H1 (cell line): ENCODE data around the gene RAB7B. TPM values are rescaled to one million over a fixed set of nuclear protein-coding genes. Genes with fewer than 3 reads are reported as not detected.

Experiments used
- CTCF ChIA-PET: fragments of 300-600 bp; sonication (Branson Sonifier 250); formaldehyde crosslinking; loops from one replicate; lab custom pipeline; 2021; ENCODE audit not compliant: partially characterized antibody; lab: Charles Lee
- POLR2A ChIA-PET: fragments of 300-600 bp; sonication (Branson Sonifier 250); formaldehyde crosslinking; loops from one replicate; lab custom pipeline; 2021; ENCODE audit warnings: inconsistent platforms; ENCODE audit not compliant: partially characterized antibody; lab: Charles Lee
- DNase-seq, 2 experiments: peaks; one replicate each; pipeline versions ENCODE4 v3.0.0 to v3.0.0-alpha.2; 2010 to 2022; ENCODE audit warnings: low spot score in 2 of 2, low read depth in 1 of 2, mixed read lengths in 1 of 2
- FAIRE-seq: peaks from 2 replicates; lab custom pipeline; 2011; peaks lifted over from hg19 to GRCh38; lab: Jason Lieb, UNC
- H2AFZ ChIP-seq: 2 replicates; pipeline ENCODE4 v1.8.1; 2012; ENCODE audit warnings: low read length, inconsistent platforms
- H2AK5ac ChIP-seq: 2 replicates; pipeline ENCODE4 v1.6.1; 2013; ENCODE audit warnings: low read depth, low read length
- H2BK120ac ChIP-seq: replicated peaks from 2 replicates; pipeline ENCODE3; 2013; ENCODE audit warnings: low read depth, low read length, inconsistent platforms
- H2BK12ac ChIP-seq: 2 replicates; pipeline ENCODE4 v1.6.1; 2013; ENCODE audit warnings: low read depth, low read length
- H2BK15ac ChIP-seq: 2 replicates; pipeline ENCODE4 v1.6.1; 2013; ENCODE audit warnings: low read length
- H2BK20ac ChIP-seq: 2 replicates; pipeline ENCODE4 v1.6.1; 2013; ENCODE audit warnings: low read length
- H2BK5ac ChIP-seq: 2 replicates; pipeline ENCODE4 v1.6.1; 2013; ENCODE audit warnings: low read depth, low read length
- H3K14ac ChIP-seq: 2 replicates; pipeline ENCODE4 v1.6.1; 2013; ENCODE audit warnings: inconsistent platforms; ENCODE audit not compliant: insufficient read length
- H3K18ac ChIP-seq: 2 replicates; pipeline ENCODE4 v1.6.1; 2013; ENCODE audit warnings: low read length; ENCODE audit errors: extremely low read depth
- H3K23ac ChIP-seq: 2 replicates; pipeline ENCODE4 v1.6.1; 2013; ENCODE audit warnings: inconsistent platforms; ENCODE audit not compliant: insufficient read length
- H3K23me2 ChIP-seq: 2 replicates; pipeline ENCODE4 v1.6.1; 2013; ENCODE audit warnings: low read depth, low read length
- H3K27ac ChIP-seq: 2 replicates; pipeline ENCODE4 v1.6.1; 2011; ENCODE audit warnings: low read depth, low read length, inconsistent platforms
- H3K27me3 ChIP-seq, 4 experiments: replicated peaks in 1 of 4; 1 replicate in 1 of 4; 2 replicates in 3 of 4; pipeline versions ENCODE4 v1.6.1 to v1.8.1; 2011 to 2013; ENCODE audit warnings: low read length in 3 of 4, mild to moderate bottlenecking in 3 of 4, inconsistent platforms in 2 of 4, mixed read lengths in 2 of 4, moderate library complexity in 1 of 4; ENCODE audit not compliant: control insufficient read depth in 3 of 4, insufficient read depth in 3 of 4; ENCODE audit errors: extremely low read depth in 1 of 4
- H3K36me3 ChIP-seq, 4 experiments: 2 replicates each; pipeline versions ENCODE4 v1.6.1 to v1.8.1; 2011 to 2013; ENCODE audit warnings: mild to moderate bottlenecking in 4 of 4, low read length in 3 of 4, moderate library complexity in 2 of 4, control low read depth in 1 of 4, inconsistent platforms in 1 of 4; ENCODE audit not compliant: insufficient read depth in 4 of 4, control insufficient read depth in 2 of 4
- H3K4ac ChIP-seq: replicated peaks from 2 replicates; pipeline ENCODE3; 2013; ENCODE audit warnings: low read length, low read depth, mixed read lengths, inconsistent platforms; ENCODE audit not compliant: insufficient read length
- H3K4me1 ChIP-seq, 4 experiments: replicated peaks in 1 of 4; 1 replicate in 1 of 4; 2 replicates in 3 of 4; pipeline versions ENCODE4 v1.6.1 to v1.8.1; 2011 to 2013; ENCODE audit warnings: low read length in 3 of 4, inconsistent platforms in 2 of 4, mixed read lengths in 1 of 4; ENCODE audit not compliant: insufficient read depth in 4 of 4, control insufficient read depth in 3 of 4
- H3K4me2 ChIP-seq, 2 experiments: 2 replicates each; pipeline versions ENCODE4 v1.6.1 to v1.8.1; 2011 to 2013; ENCODE audit warnings: low read depth in 2 of 2, low read length in 2 of 2, control low read depth in 1 of 2, inconsistent platforms in 1 of 2, mild to moderate bottlenecking in 1 of 2; ENCODE audit not compliant: insufficient read depth in 1 of 2
- H3K4me3 ChIP-seq, 4 experiments: fragments of 200-600, 300-600 bp in 1 of 4; sonication (generic), shearing (Covaris generic), sonication (Bioruptor Twin) in 1 of 4; 2 replicates each; pipeline versions ENCODE4 v1.5.1 to v1.8.1; 2011 to 2016; ENCODE audit warnings: low read length in 4 of 4, low read depth in 3 of 4, control low read depth in 2 of 4, inconsistent platforms in 2 of 4, mild to moderate bottlenecking in 2 of 4, mixed read lengths in 1 of 4, moderate library complexity in 1 of 4; ENCODE audit not compliant: insufficient read depth in 2 of 4; ENCODE audit errors: extremely low read depth in 1 of 4
- H3K56ac ChIP-seq: replicated peaks from 2 replicates; pipeline ENCODE3; 2013; ENCODE audit warnings: low read depth, mild to moderate bottlenecking, mixed read lengths, low read length, inconsistent platforms; ENCODE audit not compliant: insufficient read length
- H3K79me1 ChIP-seq: 2 replicates; pipeline ENCODE4 v1.6.1; 2013; ENCODE audit warnings: low read depth, low read length, control low read depth
- H3K79me2 ChIP-seq, 2 experiments: 2 replicates each; pipeline versions ENCODE4 v1.6.1 to v1.8.1; 2012 to 2013; ENCODE audit warnings: low read length in 2 of 2, mild to moderate bottlenecking in 2 of 2, inconsistent platforms in 1 of 2; ENCODE audit not compliant: insufficient read depth in 2 of 2, control insufficient read depth in 1 of 2
- H3K9ac ChIP-seq, 4 experiments: replicated peaks in 1 of 4; 1 replicate in 1 of 4; 2 replicates in 3 of 4; pipeline versions ENCODE4 v1.6.1 to v1.8.1; 2011 to 2013; ENCODE audit warnings: low read depth in 3 of 4, low read length in 3 of 4, control low read depth in 2 of 4, mild to moderate bottlenecking in 2 of 4, moderate library complexity in 2 of 4, inconsistent platforms in 1 of 4; ENCODE audit errors: extremely low read depth in 1 of 4
- H3K9me3 ChIP-seq, 2 experiments: 2 replicates each; pipeline versions ENCODE4 v1.6.1 to v1.8.1; 2012 to 2013; ENCODE audit warnings: mild to moderate bottlenecking in 2 of 2, moderate library complexity in 2 of 2, control low read depth in 1 of 2, inconsistent platforms in 1 of 2, low read depth in 1 of 2, low read length in 1 of 2, mixed read lengths in 1 of 2; ENCODE audit not compliant: insufficient read depth in 2 of 2
- H4K20me1 ChIP-seq, 2 experiments: replicated peaks in 1 of 2; 2 replicates each; pipeline versions ENCODE3 to v1.8.1; 2011 to 2013; ENCODE audit warnings: inconsistent platforms in 2 of 2, low read length in 2 of 2, mild to moderate bottlenecking in 1 of 2; ENCODE audit not compliant: insufficient read depth in 2 of 2, control insufficient read depth in 1 of 2
- H4K5ac ChIP-seq: 2 replicates; pipeline ENCODE4 v1.6.1; 2013; ENCODE audit warnings: low read length, low read depth, mixed read lengths, inconsistent platforms; ENCODE audit not compliant: insufficient read length
- H4K8ac ChIP-seq: 2 replicates; pipeline ENCODE4 v1.8.0; 2013; ENCODE audit warnings: mild to moderate bottlenecking, moderate library complexity, low read length, inconsistent platforms; ENCODE audit not compliant: insufficient read depth; ENCODE audit errors: extremely low read depth
- H4K91ac ChIP-seq: replicated peaks from 2 replicates; pipeline ENCODE3; 2013; ENCODE audit warnings: low read length, mixed read lengths, inconsistent platforms; ENCODE audit not compliant: insufficient read length
- FOSL1 ChIP-seq: IDR thresholded peaks from 2 replicates; pipeline ENCODE4 v1.6.1; 2011; ENCODE audit warnings: mild to moderate bottlenecking, low read depth, low read length, moderate library complexity; ENCODE audit not compliant: insufficient read depth
- HDAC2 ChIP-seq, 2 experiments: fragments of 300-600 bp in 1 of 2; sonication (generic) in 1 of 2; IDR thresholded peaks; 2 replicates each; pipeline ENCODE4 v1.6.1; 2011 to 2012; ENCODE audit warnings: low read depth in 2 of 2, low read length in 2 of 2, mild to moderate bottlenecking in 2 of 2, moderate library complexity in 2 of 2, borderline replicate concordance in 1 of 2, inconsistent platforms in 1 of 2
- JUN ChIP-seq: IDR thresholded peaks from 2 replicates; pipeline ENCODE4 v1.6.1; 2011; ENCODE audit warnings: low read depth, mild to moderate bottlenecking, improper control_type of control experiment, low read length
- KDM4A ChIP-seq: IDR thresholded peaks from one replicate; pipeline ENCODE4 v1.7.1; 2012; ENCODE audit warnings: low read depth, mild to moderate bottlenecking, moderate library complexity, low read length, inconsistent platforms; ENCODE audit not compliant: severe bottlenecking
- NRF1 ChIP-seq: IDR thresholded peaks from 2 replicates; pipeline ENCODE4 v1.6.1; 2011; ENCODE audit warnings: mild to moderate bottlenecking, low read depth, low read length, improper control_type of control experiment
- POLR2AphosphoS5 ChIP-seq: IDR thresholded peaks from 2 replicates; pipeline ENCODE4 v1.6.1; 2011; ENCODE audit warnings: low read depth, low read length
- RBBP5 ChIP-seq: IDR thresholded peaks from 2 replicates; pipeline ENCODE4 v1.7.1; 2012; ENCODE audit warnings: low read depth, mild to moderate bottlenecking, inconsistent platforms, low read length, moderate library complexity, borderline replicate concordance
- RXRA ChIP-seq: IDR thresholded peaks from 2 replicates; pipeline ENCODE4 v1.6.1; 2011; ENCODE audit warnings: low read depth, mild to moderate bottlenecking, low read length, moderate library complexity; ENCODE audit not compliant: insufficient read depth
- SIN3A ChIP-seq, 2 experiments: IDR thresholded peaks in 1 of 2; conservative IDR thresholded peaks in 1 of 2; 2 replicates each; pipeline ENCODE4 v1.6.1; 2011 to 2012; ENCODE audit warnings: low read length in 2 of 2, improper control_type of control experiment in 1 of 2, low read depth in 1 of 2, mild to moderate bottlenecking in 1 of 2
- SP4 ChIP-seq: IDR thresholded peaks from 2 replicates; pipeline ENCODE4 v1.6.1; 2012; ENCODE audit warnings: low read length, inconsistent platforms
- YY1 ChIP-seq: IDR thresholded peaks from 2 replicates; pipeline ENCODE4 v1.6.1; 2011; ENCODE audit warnings: low read depth, mild to moderate bottlenecking, low read length
- WGBS, 2 experiments: shearing (Covaris generic) in 1 of 2; methylation state at CpG; one replicate each; pipeline versions ENCODE4 v1.1.6 to v1.1.7; 2013 to 2015; ENCODE audit warnings: low lambda C conversion rate in 2 of 2, mixed read lengths in 2 of 2, inconsistent platforms in 1 of 2, low coverage in 1 of 2, missing lambda C conversion rate in 1 of 2; ENCODE audit not compliant: insufficient replicate concordance in 2 of 2, insufficient coverage in 1 of 2, insufficient read length in 1 of 2; ENCODE audit errors: extremely low coverage in 1 of 2, missing lambda C conversion rate in 1 of 2; 5-methylcytosine and 5-hydroxymethylcytosine counted together
- polyA plus RNA-seq, 7 experiments: library from polyadenylated mRNA; depleted of rRNA in 3 of 7; stranded (reverse) in 5 of 7; unstranded in 2 of 7; fragments of >200 nt in 5 of 7; fragments of 200-250 nt in 2 of 7; gene quantifications; 1 replicate in 5 of 7; 2 replicates in 1 of 7; 4 replicates in 1 of 7; pipeline versions ENCODE4 v1.2.1 to v1.2.3, GENCODE V29; 2011 to 2013; ENCODE audit warnings: missing spikeins in 2 of 7, mixed read lengths in 2 of 7
- total RNA-seq: library from RNA; stranded (reverse); fragmentation: NEBNext Ultra II Directional; extraction: Animal tissue kit (Norgen Biotek cat#: 25700); gene quantifications from 2 replicates; pipeline ENCODE4 v1.2.1, GENCODE V29; 2021

Gene RAB7B
- total and polyA plus RNA-seq, 2 of the 8 experiments (the other 6 are each of a cell fraction or from before 2014, with no cell fraction given), result 0.05 TPM; not detected in 1

- peak overlapping the region; percentile 53 for H2BK15ac ChIP-seq
- H2AFZ ChIP-seq, result no peak overlapping the region
- 81 to 100% methylated on average over 4 to 7 of the region's 7 CpGs for WGBS, 2 experiments
- peak overlapping the region; percentile 99 for H3K56ac ChIP-seq
- H3K4ac ChIP-seq, result peak overlapping the region; percentile 64
- H2BK5ac ChIP-seq, result peak overlapping the region; percentile 46; the same call in 1 of the 2 replicates
- H3K27me3 ChIP-seq, result peaks cover 0 to 15% (median 3%) of the 10 kb centered on the region in 4 experiments; a peak in 5 of 7 replicates
- H3K27ac ChIP-seq, result no peak overlapping the region
- H3K36me3 ChIP-seq, result no peaks in the 10 kb centered on the region
- no peak overlapping the region for H3K4me2 ChIP-seq
- H3K4me1 ChIP-seq, result no peaks in the 10 kb centered on the region; a peak in 1 of 7 replicates
- no peak overlapping the region for H3K4me3 ChIP-seq
- H2BK120ac ChIP-seq, result no peak overlapping the region
- ChIA-PET POLR2A (no interaction called here), CTCF (interaction anchor here (1.3 to 1.7 kb wide), 4 partner anchors 13 to 102 kb away, joined by 3 to 7 read pairs (median 5); no protein-coding TSS in a partner anchor)
- H4K20me1 ChIP-seq, result peaks cover 0 to 11% of the 10 kb centered on the region in 2 experiments
- no peak for FAIRE-seq
- H4K91ac ChIP-seq, result peak overlapping the region; percentile 78
- peak overlapping the region; percentile 68 for H2AK5ac ChIP-seq
- DNase-seq, result no peak
- H2BK20ac ChIP-seq, result 0 out of 2 replicates have a peak overlapping the region, but pooled peaks have one; percentile 16
- H3K9me3 ChIP-seq, result no peaks in the 10 kb centered on the region
- peak overlapping the region; percentile 73 for H3K23ac ChIP-seq
- no peaks in the 10 kb centered on the region; a peak in 1 of 4 replicates for H3K79me2 ChIP-seq
- no peak overlapping the region for H3K14ac ChIP-seq
- H3K9ac ChIP-seq, result no peak overlapping the region; a peak in 1 of 7 replicates
- peak overlapping the region; percentile 56; the same call in 1 of the 2 replicates for H2BK12ac ChIP-seq
- H3K79me1 ChIP-seq, result no peaks in the 10 kb centered on the region
- peaks cover 12% of the 10 kb centered on the region for H3K23me2 ChIP-seq
- H3K18ac ChIP-seq, result no peak overlapping the region
- H4K8ac ChIP-seq, result no peak overlapping the region
- no peak overlapping the region for H4K5ac ChIP-seq
- TF ChIP-seq RBBP5, result no peak
- TF ChIP-seq SIN3A (conservative IDR thresholded peaks at IDR 0.05 in 1 of 2, IDR thresholded peaks at IDR 0.05 in 1 of 2; ENCODE audit: low read depth in 1 of 2, low read length in 2 of 2), result no peak
- TF ChIP-seq SP4, result no peak
- TF ChIP-seq NRF1, result no peak
- TF ChIP-seq YY1, result no peak
- TF ChIP-seq RXRA, result no peak
- no peak for TF ChIP-seq HDAC2 (IDR thresholded peaks at IDR 0.05; ENCODE audit: borderline replicate concordance in 1 of 2, low read depth in 2 of 2, low read length in 2 of 2)
- no peak for TF ChIP-seq POLR2AphosphoS5
- no peak for TF ChIP-seq JUN
- no peak for TF ChIP-seq FOSL1
- TF ChIP-seq KDM4A, result no peak
Observed at GRCh38 chr1:206003854-206004800, 932 bp upstream of the RAB7B start.
